Kidney capillary endothelial cell (primary cell): ENCODE measurements around the gene LOXL1.

Source experiments
- DNase-seq: peaks from one replicate; pipeline ENCODE4 v3.0.0-alpha.2; 2018; ENCODE audit warnings: low spot score

Gene LOXL1

GRCh38 chr15:73981761-73982221 is 55.5 kb downstream of the LOXL1 start:
- DNase-seq, result no peak

- no peak for DNase-seq
Measured at GRCh38 chr15:73982222-73982962, 56.1 kb downstream of the LOXL1 start.

GRCh38 chr15:73983211-73983727 is 57.0 kb downstream of the LOXL1 start:
- no peak for DNase-seq

- no peak for DNase-seq
Measured at GRCh38 chr15:73983773-73984172, 57.5 kb downstream of the LOXL1 start.

GRCh38 chr15:73984208-73984979 is 58.1 kb downstream of the LOXL1 start:
- DNase-seq, result no peak

GRCh38 chr15:73985101-73985873 is 59.0 kb downstream of the LOXL1 start:
- no peak for DNase-seq

GRCh38 chr15:73986055-73986775 is 60.0 kb downstream of the LOXL1 start:
- DNase-seq, result no peak

GRCh38 chr15:73986776-73987056 is 60.5 kb downstream of the LOXL1 start:
- DNase-seq, result no peak

GRCh38 chr15:73987250-73987649 is 61.0 kb downstream of the LOXL1 start:
- no peak for DNase-seq

GRCh38 chr15:73987681-73988444 is 61.6 kb downstream of the LOXL1 start:
- no peak for DNase-seq

- no peak for DNase-seq
Measured at GRCh38 chr15:73988445-73988969, 62.2 kb downstream of the LOXL1 start.

GRCh38 chr15:73989001-73989798 is 62.9 kb downstream of the LOXL1 start:
- DNase-seq, result peak; percentile 72

GRCh38 chr15:73990250-73991005 is 64.2 kb downstream of the LOXL1 start:
- no peak for DNase-seq

GRCh38 chr15:73991260-73991659 is 65.0 kb downstream of the LOXL1 start:
- DNase-seq, result peak; percentile 22

- peak; percentile 81 for DNase-seq
Measured at GRCh38 chr15:73991726-73992593, 65.7 kb downstream of the LOXL1 start, which contains the start of gene STOML1. STOML1 (minus strand) TSS chr15:73992295; CDS start chr15:73992223, 72 bp downstream.

- no peak for DNase-seq
Measured at GRCh38 chr15:73992594-73992898, 66.3 kb downstream of the LOXL1 start.

- DNase-seq, result no peak
Measured at GRCh38 chr15:73993211-73993994, 67.1 kb downstream of the LOXL1 start.
